ENCODE measurements around the gene SYT6. TPM values are rescaled to one million over a fixed set of nuclear protein-coding genes. Genes with fewer than 3 reads are reported as not detected.

The SYT6 gene
- total RNA-seq, 2 donors from 2014 or later, result not detected

- DNase-seq (ENCODE audit: low spot score), result no peak
- H3K27ac ChIP-seq, result no peak overlapping the region
- no peak for TF ChIP-seq CTCF (IDR thresholded peaks at IDR 0.05)
- no peak overlapping the region for H3K4me3 ChIP-seq
- H3K9me3 ChIP-seq, result no peaks in the 10 kb centered on the region
- no peaks in the 10 kb centered on the region for H3K27me3 ChIP-seq
- no peaks in the 10 kb centered on the region for H3K36me3 ChIP-seq
- no peaks in the 10 kb centered on the region for H3K4me1 ChIP-seq
Measured at GRCh38 chr1:114176366-114176765, 22.7 kb upstream of the SYT6 start.

- H3K27me3 ChIP-seq, result no peaks in the 10 kb centered on the region
- no peaks in the 10 kb centered on the region for H3K9me3 ChIP-seq
- H3K4me1 ChIP-seq, result no peaks in the 10 kb centered on the region
- no peak for TF ChIP-seq CTCF (IDR thresholded peaks at IDR 0.05)
- H3K27ac ChIP-seq, result no peak overlapping the region
- H3K4me3 ChIP-seq, result no peak overlapping the region
- H3K36me3 ChIP-seq, result no peaks in the 10 kb centered on the region
- no peak for DNase-seq (ENCODE audit: low spot score)
Measured at GRCh38 chr1:114173680-114174079, 20.0 kb upstream of the SYT6 start.

GRCh38 chr1:114169509-114169908 lies 15.8 kb upstream of the SYT6 start:
- Histone ChIP-seq H3K36me3 (no peaks in the 10 kb centered on the region), H3K27me3 (no peaks in the 10 kb centered on the region), H3K27ac (no peak overlapping the region), H3K4me3 (no peak overlapping the region), H3K9me3 (no peaks in the 10 kb centered on the region), H3K4me1 (no peaks in the 10 kb centered on the region)
- TF ChIP-seq CTCF (IDR thresholded peaks at IDR 0.05), result no peak
- no peak for DNase-seq (ENCODE audit: low spot score)

- DNase-seq (ENCODE audit: low spot score), result no peak
- no peaks in the 10 kb centered on the region for H3K4me1 ChIP-seq
- no peaks in the 10 kb centered on the region for H3K27me3 ChIP-seq
- no peaks in the 10 kb centered on the region for H3K9me3 ChIP-seq
- no peak for TF ChIP-seq CTCF (IDR thresholded peaks at IDR 0.05)
- H3K27ac ChIP-seq, result no peak overlapping the region
- no peaks in the 10 kb centered on the region for H3K36me3 ChIP-seq
- no peak overlapping the region for H3K4me3 ChIP-seq
Measured at GRCh38 chr1:114167226-114167625, 13.6 kb upstream of the SYT6 start.

GRCh38 chr1:114164840-114165543 lies 11.3 kb upstream of the SYT6 start:
- no peak overlapping the region for H3K27ac ChIP-seq
- no peak for DNase-seq (ENCODE audit: low spot score)
- no peak for TF ChIP-seq CTCF (IDR thresholded peaks at IDR 0.05)
- no peaks in the 10 kb centered on the region for H3K9me3 ChIP-seq
- H3K4me1 ChIP-seq, result no peaks in the 10 kb centered on the region
- no peaks in the 10 kb centered on the region for H3K36me3 ChIP-seq
- no peak overlapping the region for H3K4me3 ChIP-seq
- no peaks in the 10 kb centered on the region for H3K27me3 ChIP-seq

GRCh38 chr1:114159941-114160340 lies 6.3 kb upstream of the SYT6 start:
- TF ChIP-seq CTCF (IDR thresholded peaks at IDR 0.05), result no peak
- Histone ChIP-seq H3K36me3 (no peaks in the 10 kb centered on the region), H3K9me3 (no peaks in the 10 kb centered on the region), H3K27me3 (peaks cover 5 to 12% of the 10 kb centered on the region in 2 donors), H3K4me3 (no peak overlapping the region), H3K4me1 (peaks cover 0 to 1% of the 10 kb centered on the region in 2 donors), H3K27ac (no peak overlapping the region)
- DNase-seq (ENCODE audit: low spot score), result no peak
